Measurements from ENCODE around the gene ROBO2.
"Not testable (repeated sequence)": the region's sequence is repeated elsewhere in the genome, so short reads cannot be mapped to it uniquely, and the experiment has no call there.

The ROBO2 gene

DNA sequence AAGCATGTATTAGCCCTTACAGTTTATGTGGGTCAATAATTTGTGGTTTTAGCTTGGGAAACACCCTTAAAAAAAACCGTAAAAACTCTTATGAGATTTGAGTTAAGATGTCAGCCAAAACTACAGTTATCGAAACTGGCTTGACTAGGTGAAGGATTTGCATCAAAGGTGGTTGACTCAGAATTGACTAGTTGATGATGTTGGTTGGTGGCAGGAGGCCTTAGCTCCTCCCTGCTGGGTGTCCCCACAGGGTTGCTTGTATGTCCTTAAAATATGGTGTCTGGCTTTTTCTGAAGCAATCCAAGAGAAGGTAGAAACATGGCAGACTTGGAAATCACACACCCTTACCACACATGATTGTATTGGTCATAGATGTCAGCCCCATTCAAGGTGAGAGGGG, 305.1 kb downstream of the ROBO2 start:
- no peak for DNase-seq

DNA sequence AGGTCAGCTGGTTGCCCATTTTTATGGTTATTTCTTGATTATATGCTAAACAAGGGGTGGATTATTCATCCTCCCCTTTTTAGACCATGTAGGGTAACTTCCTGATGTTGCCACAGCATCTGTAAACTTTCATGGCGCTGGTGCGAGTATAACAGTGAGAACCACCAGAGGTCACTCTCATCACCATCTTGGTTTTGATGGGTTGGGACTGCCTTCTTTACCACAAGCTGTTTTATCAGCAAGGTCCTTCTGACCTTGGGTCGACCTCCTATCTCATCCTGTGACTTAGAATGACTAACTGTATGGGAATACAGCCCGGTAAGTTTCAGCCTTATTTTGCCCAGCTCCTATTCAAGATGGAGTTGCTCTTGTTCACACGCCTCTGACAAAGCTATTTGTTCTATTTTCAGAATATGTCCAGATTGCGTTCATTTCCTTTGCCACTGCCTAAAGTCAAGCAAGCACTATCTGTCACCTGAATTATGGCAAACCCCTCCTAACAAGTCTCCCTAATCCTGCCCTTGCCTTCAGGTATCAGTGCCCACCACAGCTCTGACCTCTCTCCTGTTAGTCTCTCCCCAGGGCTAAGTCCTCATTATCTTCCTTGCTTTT, 308.5 kb downstream of the ROBO2 start:
- no peak for DNase-seq

DNA sequence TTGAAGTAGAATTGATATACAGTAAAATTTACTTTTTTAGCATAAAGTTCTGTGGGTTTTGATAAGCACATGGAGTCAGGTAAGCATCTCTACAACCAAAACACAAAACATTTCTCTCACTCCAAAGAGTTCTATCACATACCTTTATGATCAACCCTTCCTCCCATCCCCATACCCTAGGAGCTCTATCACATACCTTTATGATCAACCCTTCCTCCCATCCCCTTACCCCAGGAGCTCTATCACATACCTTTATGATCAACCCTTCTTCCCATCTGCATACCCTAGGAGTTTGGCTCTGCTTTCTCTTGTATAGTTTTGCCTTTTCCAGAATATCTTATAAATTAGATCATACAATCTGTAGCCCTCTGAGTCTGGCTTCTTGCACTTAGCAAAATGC, 315.1 kb downstream of the ROBO2 start:
- no peak for DNase-seq

GRCh38 chr3:77362936-77363335, 323.0 kb downstream of the ROBO2 start:
- no peak for DNase-seq

DNA sequence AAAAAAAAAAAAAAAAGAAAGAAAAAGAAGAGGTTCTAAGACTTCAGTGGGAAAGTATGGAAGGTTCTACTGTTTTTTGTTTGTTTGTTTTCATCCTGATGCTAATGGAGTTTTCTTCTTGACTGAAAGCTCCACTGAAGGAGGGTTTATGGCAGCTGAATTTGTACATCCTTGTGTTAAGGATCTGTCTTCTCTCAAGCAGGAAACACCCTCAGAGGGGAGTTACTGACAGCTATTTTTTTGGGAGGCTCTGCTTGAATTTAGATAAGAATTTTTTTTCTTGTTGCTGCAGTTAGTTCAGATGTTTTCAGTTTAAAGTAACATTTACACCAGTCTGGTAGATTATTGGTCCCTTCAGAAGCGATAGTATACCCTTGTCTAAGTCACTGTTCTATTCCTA, 325.3 kb downstream of the ROBO2 start:
- DNase-seq: no peak

DNA sequence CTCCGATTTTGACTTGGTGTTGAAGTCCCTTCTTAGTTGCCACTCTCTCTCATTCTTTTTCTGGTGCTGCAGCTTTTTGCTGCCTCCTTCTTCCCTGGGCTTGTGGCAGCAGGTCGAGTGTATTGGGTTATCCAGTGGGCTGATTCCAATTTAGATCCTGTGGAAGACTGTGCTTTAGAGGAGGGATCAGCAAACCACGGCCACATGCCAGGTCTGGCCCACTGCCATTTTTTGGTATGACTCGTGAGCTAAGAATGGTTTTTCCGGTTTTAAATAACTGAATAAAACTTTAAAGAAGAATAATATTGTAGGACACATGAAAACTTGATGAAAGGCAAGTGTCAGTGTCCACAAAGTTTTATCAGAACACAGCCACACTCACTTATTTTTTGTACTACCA, 330.5 kb downstream of the ROBO2 start:
- DNase-seq: no peak

DNA sequence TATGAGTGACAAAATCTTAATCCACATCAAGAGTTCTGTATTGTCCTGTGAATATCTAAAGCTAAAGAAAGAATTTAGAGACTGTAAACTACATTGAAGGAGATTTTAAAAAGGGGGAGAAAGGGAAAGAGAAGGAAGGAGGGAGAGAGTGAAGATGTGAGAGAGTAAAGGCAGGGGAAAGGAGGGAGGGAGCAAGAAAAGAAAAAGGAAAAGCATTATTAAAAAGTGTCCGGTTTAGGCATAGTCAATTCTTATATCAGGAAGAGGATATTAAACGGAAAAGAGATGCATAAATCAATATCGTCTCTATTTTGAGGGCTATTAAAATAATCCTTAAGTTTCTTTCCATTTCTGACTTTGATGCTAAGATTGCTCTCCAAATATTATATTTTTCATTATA, 332.1 kb downstream of the ROBO2 start:
- DNase-seq: no peak

DNA sequence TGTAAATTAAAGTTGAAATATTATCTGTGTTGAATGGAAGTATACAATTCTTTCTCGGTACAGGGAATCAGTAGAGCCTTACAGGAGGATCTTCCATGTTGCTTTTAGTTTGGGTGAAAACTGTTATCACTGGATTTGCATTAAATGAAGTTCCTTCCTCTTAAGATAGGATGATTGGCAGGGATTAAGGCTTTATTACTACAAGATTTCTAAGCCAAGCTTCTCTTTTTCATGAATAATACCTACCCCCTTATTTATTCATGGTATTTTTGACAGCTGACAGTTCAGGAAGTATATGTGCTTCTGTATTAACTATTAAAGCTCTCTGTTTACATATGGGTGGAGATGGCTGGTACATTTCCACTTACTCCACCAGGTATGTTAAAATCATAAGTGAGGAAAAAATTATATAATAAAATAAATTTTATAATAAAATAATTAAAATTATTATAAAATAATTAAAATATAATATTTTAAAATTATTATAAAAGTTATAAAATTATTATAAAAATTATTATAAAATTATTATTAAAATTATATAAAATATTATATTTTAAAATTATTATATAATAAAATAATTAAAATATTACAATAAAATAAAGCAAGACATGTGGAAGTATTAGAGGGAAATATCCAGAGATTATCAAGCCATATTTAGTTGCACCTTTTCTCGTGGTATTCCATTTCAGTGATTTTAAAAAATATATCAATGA, 332.9 kb downstream of the ROBO2 start:
- DNase-seq: no peak

GRCh38 chr3:77373619-77374018, 333.7 kb downstream of the ROBO2 start:
- no peak for DNase-seq

DNA sequence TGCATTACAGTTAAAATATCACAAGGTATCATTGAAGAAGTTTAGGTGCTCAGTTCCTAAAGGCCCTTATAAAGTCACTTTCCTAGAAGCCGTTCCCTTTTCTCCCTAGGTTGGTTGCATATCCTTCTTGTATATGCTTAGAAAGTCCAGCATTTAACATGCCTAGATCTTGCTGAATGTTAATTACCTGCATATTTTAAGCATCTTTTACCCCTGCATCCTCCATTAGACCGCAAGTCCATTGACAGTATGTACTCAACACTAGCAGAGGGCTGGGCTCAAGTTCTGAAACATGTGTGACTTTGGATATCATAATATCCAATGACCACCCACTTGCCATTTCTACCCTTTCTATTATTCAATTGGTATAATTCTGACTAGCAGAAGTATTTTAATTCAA, 336.6 kb downstream of the ROBO2 start:
- DNase-seq: no peak

GRCh38 chr3:77377717-77378116, 337.8 kb downstream of the ROBO2 start:
- DNase-seq: no peak

DNA sequence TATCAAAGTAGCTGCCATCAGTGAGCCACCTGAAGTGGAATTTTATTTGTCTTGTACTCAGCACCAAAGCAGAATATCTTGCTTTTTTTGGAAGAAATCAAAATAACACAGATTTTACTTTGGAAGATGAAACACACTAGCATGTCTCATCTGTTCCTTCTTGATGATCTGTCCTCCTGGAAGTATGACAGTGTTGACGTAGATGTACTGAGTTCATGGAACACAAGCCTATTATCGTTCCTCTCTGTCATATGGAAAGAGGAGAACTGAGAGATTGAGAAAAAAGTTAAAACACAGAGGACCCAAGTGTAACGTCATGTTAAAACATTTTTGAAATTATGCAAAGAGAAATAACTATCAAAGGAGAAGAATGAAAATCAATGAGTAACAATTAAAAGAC, 340.2 kb downstream of the ROBO2 start:
- DNase-seq: no peak

- no peak for DNase-seq
Observed at GRCh38 chr3:77381431-77381830, 341.5 kb downstream of the ROBO2 start.

DNA sequence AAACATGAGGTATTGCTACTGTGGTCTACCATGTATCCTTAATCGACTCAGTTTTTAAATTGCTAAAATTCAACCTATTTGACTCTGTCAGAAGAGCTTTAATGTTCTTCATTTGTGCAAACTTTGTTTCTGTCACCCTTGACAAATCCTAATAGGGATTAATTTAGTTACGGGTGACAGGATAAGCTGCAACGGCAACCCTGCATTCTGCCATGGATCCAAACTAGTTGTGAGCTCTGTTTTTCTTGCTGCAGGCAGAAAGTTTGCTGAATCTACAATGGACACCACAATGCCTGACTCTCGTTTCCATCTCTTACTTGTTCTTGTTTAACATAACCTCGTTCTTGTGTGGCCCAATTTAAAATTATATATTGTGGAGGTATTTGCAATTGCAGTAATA, 352.3 kb downstream of the ROBO2 start:
- DNase-seq: no peak

GRCh38 chr3:77394046-77394445, 354.1 kb downstream of the ROBO2 start:
- DNase-seq: no peak

- DNase-seq: no peak
Observed at GRCh38 chr3:77404871-77405270, 365.0 kb downstream of the ROBO2 start.

DNA sequence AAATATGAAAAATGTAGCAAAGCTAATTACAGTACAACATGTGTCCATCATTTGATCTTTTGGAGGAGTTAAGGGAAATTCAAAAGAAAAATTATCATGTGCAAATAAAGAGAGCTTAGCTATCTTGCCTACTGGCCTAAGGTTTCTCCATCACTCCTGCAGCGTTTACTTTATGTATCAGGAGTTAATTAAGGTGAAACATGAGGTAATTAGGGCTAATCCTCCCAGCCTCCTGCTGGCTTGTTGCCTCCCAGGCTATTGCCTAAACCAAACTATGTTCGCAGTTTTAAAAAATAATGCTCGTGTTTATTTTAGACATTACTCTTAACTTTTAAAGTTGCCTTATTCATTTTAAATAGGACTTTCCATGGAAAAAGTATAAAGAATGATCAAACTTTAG, 367.5 kb downstream of the ROBO2 start:
- no peak for DNase-seq

- not testable (repeated sequence) for DNase-seq
Observed at GRCh38 chr3:77410334-77410733, 370.4 kb downstream of the ROBO2 start.

DNA sequence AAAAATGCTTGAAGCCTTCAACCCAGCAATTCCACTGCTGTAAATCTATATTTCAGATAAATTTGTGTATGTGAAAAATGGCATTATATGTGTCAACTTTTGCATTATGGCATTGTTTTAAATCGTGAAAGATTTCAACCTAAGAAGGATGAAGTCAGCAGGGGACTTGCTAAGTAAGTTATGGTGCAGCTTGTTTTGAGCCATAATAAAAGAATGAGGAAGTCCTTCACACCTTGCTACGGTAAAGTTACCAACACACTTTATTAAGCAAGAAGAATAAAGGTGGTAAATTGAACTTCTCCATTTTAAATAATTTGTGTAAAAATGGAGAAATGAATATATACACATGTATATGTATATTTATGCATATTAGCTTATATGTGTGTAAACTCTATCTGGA, 371.4 kb downstream of the ROBO2 start:
- no peak for DNase-seq

DNA sequence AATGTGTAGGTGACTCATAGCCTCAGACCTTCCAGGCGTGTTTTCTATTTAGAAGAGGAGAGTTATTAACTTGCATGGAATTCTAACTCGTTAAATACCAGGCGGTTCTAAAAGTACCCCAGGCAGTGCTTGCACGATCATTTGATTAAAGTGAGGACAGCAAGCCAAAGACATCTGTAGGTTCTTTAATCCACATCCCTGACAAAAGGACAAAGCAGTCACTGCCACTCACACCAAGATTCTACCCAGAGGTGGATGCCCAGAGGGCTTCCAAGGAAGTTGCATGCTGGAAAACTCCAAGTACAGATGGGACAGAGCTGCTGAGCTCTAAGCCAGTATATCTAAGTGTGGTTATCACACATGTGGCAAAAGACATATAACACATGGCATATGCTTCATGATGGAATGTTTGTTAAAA, 372.1 kb downstream of the ROBO2 start:
- no peak for DNase-seq

DNA sequence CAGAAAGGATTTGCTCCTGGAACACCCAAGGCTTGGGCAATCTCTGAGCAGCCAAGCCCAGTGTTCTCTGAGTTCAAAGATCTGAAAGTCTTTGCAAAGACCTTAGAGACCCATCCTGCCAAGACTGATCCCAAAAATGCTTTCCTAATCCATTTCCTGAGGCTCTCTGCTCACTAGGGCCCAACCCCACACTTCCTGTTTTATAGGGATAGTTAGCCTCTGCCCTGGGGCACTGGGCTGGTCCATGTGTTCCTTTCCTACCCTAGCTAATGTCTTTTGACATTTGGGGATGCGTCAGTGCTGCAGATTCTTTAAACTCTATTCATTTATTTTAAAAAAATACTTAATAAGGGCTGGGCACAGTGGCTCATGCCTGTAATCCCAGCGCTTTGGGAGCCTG, 372.7 kb downstream of the ROBO2 start:
- DNase-seq: no peak

- no peak for DNase-seq
Observed at GRCh38 chr3:77414881-77415280, 375.0 kb downstream of the ROBO2 start.

- no peak for DNase-seq
Observed at GRCh38 chr3:77420336-77420735, 380.4 kb downstream of the ROBO2 start.

DNA sequence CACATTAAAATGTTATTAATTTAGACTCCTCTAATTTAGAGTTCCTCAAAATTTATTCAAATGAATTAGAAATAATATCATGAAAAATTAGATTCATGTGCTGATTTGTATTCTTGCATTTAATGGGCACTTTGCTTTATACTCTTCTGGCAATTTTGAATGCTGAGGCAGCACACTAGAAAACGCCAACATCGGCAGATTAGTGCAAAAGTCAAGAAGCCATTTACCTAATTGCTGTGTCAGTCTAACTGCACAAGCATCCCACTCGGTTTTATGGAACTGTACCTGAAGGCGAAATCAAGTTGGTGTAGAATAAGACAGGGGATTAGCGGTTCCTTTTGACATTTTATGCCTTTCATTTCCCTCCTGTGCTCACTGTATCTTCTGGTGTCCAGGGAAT, 382.0 kb downstream of the ROBO2 start:
- DNase-seq: no peak

- DNase-seq: no peak
Observed at GRCh38 chr3:77426531-77426930, 386.6 kb downstream of the ROBO2 start.

Measured in KG1 (cell line).